ENCODE results near the gene CACNB4. TPM values are rescaled to one million over a fixed set of nuclear protein-coding genes. Genes with fewer than 3 reads are reported as not detected.

CACNB4 gene
- total and polyA plus RNA-seq, 2 of the 4 experiments (the other 2 are of a cell fraction) = 0.12 to 0.36 TPM

GRCh38 chr2:152062125-152063091 lies 36.4 kb downstream of the CACNB4 start (continued):
- no peak for TF ChIP-seq CTCF (conservative IDR thresholded peaks at IDR 0.05; ENCODE audit: low read depth, low read length)
- no peak for TF ChIP-seq RFX5 (IDR thresholded peaks at IDR 0.05; ENCODE audit: low read depth, low read length)

- Histone ChIP-seq H2BK15ac (ENCODE audit: low read depth, low read length) (no peak overlapping the region), H4K91ac (ENCODE audit: insufficient read depth, low read depth, low read length) (no peak overlapping the region), H3K9me1 (ENCODE audit: insufficient read depth, low read length) (peaks cover 3% of the 10 kb centered on the region; the same call in 1 of the 2 replicates), H4K20me1 (ENCODE audit: insufficient read depth, low read length) (no peaks in the 10 kb centered on the region), H3K23ac (ENCODE audit: low read depth, low read length) (no peak overlapping the region), H4K5ac (ENCODE audit: low read depth, low read length) (no peak overlapping the region), H2AK9ac (replicated peaks; ENCODE audit: low read depth, low read length, poor library complexity) (no peak overlapping the region), H3K9me3 (ENCODE audit: control insufficient read depth, insufficient read depth, low read length) (peaks cover 4% of the 10 kb centered on the region; the same call in 1 of the 2 replicates), H3K79me1 (ENCODE audit: low read depth in 1 of 2, low read length in 2 of 2) (no peaks in the 10 kb centered on the region), H3K18ac (ENCODE audit: low read depth, low read length) (no peak overlapping the region), H3K14ac (replicated peaks; ENCODE audit: low read depth, low read length) (no peak overlapping the region), H2BK120ac (ENCODE audit: low read depth, low read length) (no peak overlapping the region), H2AK5ac (ENCODE audit: low read depth, low read length) (no peak overlapping the region), H3K9ac (ENCODE audit: low read depth, low read length) (no peak overlapping the region), H3K4me2 (ENCODE audit: low read depth, low read length) (no peak overlapping the region), H3K27me3 (ENCODE audit: control insufficient read depth, insufficient read depth, low read length) (peaks cover 1% of the 10 kb centered on the region; the same call in 1 of the 2 replicates), H3K27ac (ENCODE audit: insufficient read depth, low read length) (no peak overlapping the region), H3K4me1 (ENCODE audit: control insufficient read depth, insufficient read depth, low read length) (peaks cover 8% of the 10 kb centered on the region), H3K4me3 (ENCODE audit: insufficient read depth, low read depth, low read length) (no peak overlapping the region), H4K8ac (ENCODE audit: low read depth in 2 of 2, low read length in 2 of 2) (no peak overlapping the region), H3K4ac (ENCODE audit: low read depth, low read length) (no peak overlapping the region), H2AFZ (replicated peaks; ENCODE audit: low read length, poor library complexity) (no peak overlapping the region), H3K56ac (ENCODE audit: extremely low read depth, insufficient read depth, low read length) (no peak overlapping the region), H2BK20ac (ENCODE audit: low read depth, low read length) (no peak overlapping the region), H2BK5ac (ENCODE audit: low read depth, low read length, poor library complexity, severe bottlenecking) (no peak overlapping the region), H3K36me3 (ENCODE audit: control insufficient read depth, insufficient read depth, low read length) (no peaks in the 10 kb centered on the region)
- ChIA-PET CTCF (interaction anchor here (0.7 to 1.3 kb wide), 2 partner anchors 14 to 25 kb away, joined by 3 to 5 read pairs; no protein-coding TSS in a partner anchor), POLR2A (ENCODE audit: unreplicated experiment) (no interaction called here)
- intact Hi-C loops (cut with micrococcal nuclease) (no loop called here), in situ Hi-C loops (cut with MboI; ENCODE audit: low sequenced_read_pairs) (no loop called here), dilution Hi-C loops (cut with HindIII; ENCODE audit: low sequenced_read_pairs, unreplicated experiment) (no loop called here)
- DNase-seq = no peak
- TF ChIP-seq MXI1 (IDR thresholded peaks at IDR 0.05; ENCODE audit: borderline replicate concordance, low read depth, low read length) (no peak), MAZ (IDR thresholded peaks at IDR 0.05; ENCODE audit: borderline replicate concordance, low read depth, low read length) (no peak), MAFK (IDR thresholded peaks at IDR 0.05; ENCODE audit: low read depth, low read length) (no peak), USF2 (IDR thresholded peaks at IDR 0.05; ENCODE audit: low read depth, low read length) (no peak), BHLHE40 (IDR thresholded peaks at IDR 0.05; ENCODE audit: low read depth, low read length) (no peak), RAD21 (IDR thresholded peaks at IDR 0.05; ENCODE audit: low read length) (no peak), RFX5 (IDR thresholded peaks at IDR 0.05; ENCODE audit: low read depth, low read length) (no peak)
- no TSS peak for BruUV-seq (replicated peaks)
- WGBS, 2 experiments (ENCODE audit: extremely low coverage in 2 of 2, insufficient read length in 1 of 2) = no CpG with 5 or more reads among the region's 1 CpG
- no peak for ATAC-seq (ENCODE audit: low read depth)
Observed at GRCh38 chr2:152061383-152061782, 37.5 kb downstream of the CACNB4 start.
